Hepatocyte (in vitro differentiated cells): Measurements from ENCODE around the gene SLC1A2. TPM values are rescaled to one million over a fixed set of nuclear protein-coding genes. Genes with fewer than 3 reads are reported as not detected.

ENCODE experiments used
- DNase-seq: peaks from one replicate; pipeline ENCODE4 v3.0.0-alpha.2; 2016; ENCODE audit warnings: low spot score
- H2AFZ ChIP-seq: fragments of 200-600 bp; sonication (generic); 2 replicates; pipeline ENCODE4 v1.6.0; 2016; ENCODE audit warnings: antibody characterized with exemption, mild to moderate bottlenecking
- H3K27ac ChIP-seq: fragments of 200-600 bp; sonication (generic); 2 replicates; pipeline ENCODE4 v1.5.1; 2016; ENCODE audit warnings: mild to moderate bottlenecking
- H3K27me3 ChIP-seq: fragments of 200-600 bp; sonication (generic); 2 replicates; pipeline ENCODE4 v1.6.1; 2016
- H3K36me3 ChIP-seq: fragments of 200-600 bp; sonication (generic); replicated peaks from 2 replicates; pipeline ENCODE4 v1.5.1; 2016; ENCODE audit warnings: low read depth; ENCODE audit not compliant: insufficient read depth
- H3K4me1 ChIP-seq: fragments of 200-600 bp; sonication (generic); 2 replicates; pipeline ENCODE4 v1.5.1; 2016; ENCODE audit warnings: mild to moderate bottlenecking, moderate library complexity; ENCODE audit not compliant: insufficient read depth
- H3K4me2 ChIP-seq: fragments of 200-600 bp; sonication (generic); 2 replicates; pipeline ENCODE4 v1.6.0; 2016
- H3K4me3 ChIP-seq: fragments of 200-600 bp; sonication (generic); 2 replicates; pipeline ENCODE4 v1.5.1; 2016; ENCODE audit warnings: mild to moderate bottlenecking
- H3K79me2 ChIP-seq: fragments of 200-600 bp; sonication (generic); 2 replicates; pipeline ENCODE4 v1.6.0; 2017; ENCODE audit warnings: mild to moderate bottlenecking
- H3K9me2 ChIP-seq: fragments of 200-600 bp; sonication (generic); replicated peaks from 2 replicates; pipeline ENCODE4 v1.6.0; 2017; ENCODE audit warnings: mild to moderate bottlenecking; ENCODE audit not compliant: insufficient read depth
- H3K9me3 ChIP-seq: fragments of 200-600 bp; sonication (generic); 2 replicates; pipeline ENCODE4 v1.5.1; 2016; ENCODE audit warnings: low read depth, mild to moderate bottlenecking
- H4K20me1 ChIP-seq: fragments of 200-600 bp; sonication (generic); 2 replicates; pipeline ENCODE4 v1.6.0; 2016; ENCODE audit warnings: mild to moderate bottlenecking; ENCODE audit not compliant: insufficient read depth, poor library complexity, severe bottlenecking
- CTCF ChIP-seq: fragments of 200-600 bp; sonication (generic); IDR thresholded peaks from 2 replicates; pipeline ENCODE4 v1.5.1; 2016; ENCODE audit warnings: antibody characterized with exemption, mild to moderate bottlenecking; ENCODE audit not compliant: poor library complexity
- EZH2 ChIP-seq: fragments of 200-600 bp; sonication (generic); IDR thresholded peaks from 2 replicates; pipeline ENCODE4 v1.6.1; 2016; ENCODE audit warnings: antibody characterized with exemption, mild to moderate bottlenecking, borderline replicate concordance
- EZH2phosphoT487 ChIP-seq: fragments of 200-600 bp; sonication (generic); IDR thresholded peaks from one replicate; pipeline ENCODE4 v1.6.1; 2018; ENCODE audit warnings: antibody characterized with exemption, mild to moderate bottlenecking, low read depth, moderate library complexity; ENCODE audit not compliant: unreplicated experiment, severe bottlenecking
- WGBS: methylation state at CpG from one replicate; pipeline ENCODE4 v1.1.6; 2016; ENCODE audit warnings: low lambda C conversion rate; ENCODE audit errors: missing lambda C conversion rate; 5-methylcytosine and 5-hydroxymethylcytosine counted together
- polyA plus RNA-seq: library from polyadenylated mRNA; unstranded; fragments of >200 nt; fragmentation: Nextera tagmentation; extraction: Ambion mirVana; gene quantifications from 2 replicates; pipeline ENCODE4 v1.2.1, GENCODE V29; 2016
- total RNA-seq: library from RNA; depleted of rRNA; stranded (reverse); fragments of >200 nt; gene quantifications from 2 replicates; pipeline ENCODE4 v1.2.3, GENCODE V29; 2014

The SLC1A2 gene
- total and polyA plus RNA-seq, 2 experiments from 2014 or later, result 0.59 to 2.9 TPM

GRCh38 chr11:35363854-35364780, 55.2 kb downstream of the SLC1A2 start:
- H3K4me3 ChIP-seq, result no peak overlapping the region
- no peaks in the 10 kb centered on the region for H4K20me1 ChIP-seq
- no peak overlapping the region for H3K4me2 ChIP-seq
- peak; percentile 51 for DNase-seq
- TF ChIP-seq EZH2phosphoT487, result no peak
- no peak for TF ChIP-seq EZH2
- no peak for TF ChIP-seq CTCF
- H3K4me1 ChIP-seq, result peaks cover 5% of the 10 kb centered on the region
- WGBS, result 80% methylated on average over 2 of the region's 2 CpGs
- no peak overlapping the region for H3K27ac ChIP-seq
- H3K79me2 ChIP-seq, result no peaks in the 10 kb centered on the region
- H3K36me3 ChIP-seq, result no peaks in the 10 kb centered on the region
- H3K9me3 ChIP-seq, result no peaks in the 10 kb centered on the region
- H3K27me3 ChIP-seq, result no peaks in the 10 kb centered on the region
- no peaks in the 10 kb centered on the region for H3K9me2 ChIP-seq
- no peak overlapping the region for H2AFZ ChIP-seq

- no peaks in the 10 kb centered on the region for H4K20me1 ChIP-seq
- no peak overlapping the region for H2AFZ ChIP-seq
- H3K36me3 ChIP-seq, result no peaks in the 10 kb centered on the region
- H3K27me3 ChIP-seq, result no peaks in the 10 kb centered on the region
- no peak for DNase-seq
- no peaks in the 10 kb centered on the region for H3K9me2 ChIP-seq
- H3K4me3 ChIP-seq, result no peak overlapping the region
- H3K9me3 ChIP-seq, result no peaks in the 10 kb centered on the region
- no peaks in the 10 kb centered on the region for H3K79me2 ChIP-seq
- WGBS, result 79% methylated on average over 5 of the region's 5 CpGs
- H3K27ac ChIP-seq, result no peak overlapping the region
- TF ChIP-seq CTCF (no peak), EZH2phosphoT487 (no peak), EZH2 (no peak)
- H3K4me2 ChIP-seq, result no peak overlapping the region
- H3K4me1 ChIP-seq, result peaks cover 5% of the 10 kb centered on the region
These were observed 56.0 kb downstream of the SLC1A2 start for GRCh38 chr11:35363246-35363801.

GRCh38 chr11:35362521-35362980, 56.8 kb downstream of the SLC1A2 start:
- no peak for DNase-seq
- 64% methylated on average over 2 of the region's 2 CpGs for WGBS
- Histone ChIP-seq H3K27ac (no peak overlapping the region), H3K4me2 (no peak overlapping the region), H3K27me3 (no peaks in the 10 kb centered on the region), H3K4me1 (peaks cover 5% of the 10 kb centered on the region), H3K79me2 (no peaks in the 10 kb centered on the region), H2AFZ (no peak overlapping the region), H3K9me2 (no peaks in the 10 kb centered on the region), H3K36me3 (no peaks in the 10 kb centered on the region), H3K9me3 (no peaks in the 10 kb centered on the region), H4K20me1 (no peaks in the 10 kb centered on the region), H3K4me3 (no peak overlapping the region)
- no peak for TF ChIP-seq EZH2phosphoT487
- no peak for TF ChIP-seq EZH2

GRCh38 chr11:35360055-35360530, 59.3 kb downstream of the SLC1A2 start:
- no peaks in the 10 kb centered on the region for H3K27me3 ChIP-seq
- H3K4me3 ChIP-seq, result no peak overlapping the region
- no peak for TF ChIP-seq EZH2phosphoT487
- no peak for TF ChIP-seq EZH2
- TF ChIP-seq CTCF, result no peak
- H3K4me2 ChIP-seq, result no peak overlapping the region
- H3K9me2 ChIP-seq, result no peaks in the 10 kb centered on the region
- H3K4me1 ChIP-seq, result peaks cover 5% of the 10 kb centered on the region
- H3K9me3 ChIP-seq, result no peaks in the 10 kb centered on the region
- no peak overlapping the region for H3K27ac ChIP-seq
- H3K79me2 ChIP-seq, result no peaks in the 10 kb centered on the region
- no peaks in the 10 kb centered on the region for H4K20me1 ChIP-seq
- H3K36me3 ChIP-seq, result no peaks in the 10 kb centered on the region
- WGBS, result 77% methylated on average over 7 of the region's 7 CpGs
- no peak for DNase-seq
- no peak overlapping the region for H2AFZ ChIP-seq
